Measurements from ENCODE around the gene NUP188. TPM values are rescaled to one million over a fixed set of nuclear protein-coding genes. Genes with fewer than 3 reads are reported as not detected.
A peak's percentile ranks its signal among the peaks of the same experiment; 100 is the strongest.

Gene NUP188
- total and polyA plus RNA-seq, 4 donors: 6.9 to 34.7 (median 19.2) TPM

DNA sequence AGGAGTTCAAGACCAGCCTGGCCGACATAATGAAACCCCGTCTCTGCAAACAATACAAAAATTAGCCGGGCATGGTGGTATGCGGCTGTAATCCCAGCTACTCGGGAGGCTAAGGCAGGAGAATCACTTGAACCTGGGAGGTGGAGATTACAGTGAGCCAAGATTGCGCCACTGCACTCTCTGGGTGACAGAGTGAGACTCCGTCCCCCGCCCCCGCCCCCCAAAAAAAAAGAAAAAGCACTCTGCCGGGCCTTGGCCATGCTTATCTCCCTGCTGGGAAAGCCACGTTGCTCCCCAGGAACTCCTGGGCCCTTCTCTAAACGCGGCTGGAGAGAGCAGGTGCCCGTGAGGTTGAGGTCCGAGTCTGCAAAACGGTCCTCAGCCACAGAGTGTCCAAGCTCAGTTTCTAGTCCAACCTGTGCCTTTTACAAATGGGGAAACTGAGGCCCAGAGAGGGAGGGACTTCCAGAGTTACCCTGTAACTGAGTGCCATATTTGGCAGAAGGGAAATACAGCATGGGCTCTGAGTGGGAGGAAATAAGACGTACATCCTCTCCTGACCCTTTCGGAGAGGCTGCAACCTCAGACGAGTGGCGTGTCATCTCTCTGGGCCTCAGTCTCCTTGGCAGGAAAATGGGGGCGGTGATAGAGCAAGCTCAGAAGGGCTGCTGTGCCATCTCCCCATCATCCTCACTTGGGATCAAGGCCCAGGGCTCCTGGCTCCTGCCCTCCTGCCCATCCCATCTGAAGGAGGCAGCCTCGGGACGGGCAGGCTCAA lies 33.3 kb upstream of the NUP188 start:
- peaks cover 4 to 15% (median 11%) of the 10 kb centered on the region in 4 donors for H3K36me3 ChIP-seq (ENCODE audit: control insufficient read depth in 4 of 4, insufficient read depth in 3 of 4, low read depth in 1 of 4, low read length in 3 of 4)
- H3K4me3 ChIP-seq (ENCODE audit: low read depth in 1 of 3, low read length in 3 of 3): no peak overlapping the region
- no peak for DNase-seq (ENCODE audit: low spot score)
- TF ChIP-seq TAF1 (conservative IDR thresholded peaks at IDR 0.05) (no peak), EGR1 (IDR thresholded peaks at IDR 0.05; ENCODE audit: low read depth in 2 of 2) (no peak), RAD21 (IDR thresholded peaks at IDR 0.05) (no peak), RXRA (IDR thresholded peaks at IDR 0.05) (no peak)
- TF ChIP-seq, protein P1, sequence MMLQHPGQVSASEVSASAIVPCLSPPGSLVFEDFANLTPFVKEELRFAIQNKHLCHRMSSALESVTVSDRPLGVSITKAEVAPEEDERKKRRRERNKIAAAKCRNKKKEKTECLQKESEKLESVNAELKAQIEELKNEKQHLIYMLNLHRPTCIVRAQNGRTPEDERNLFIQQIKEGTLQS (IDR thresholded peaks at IDR 0.05): no peak
- 54% methylated on average over 23 of the region's 23 CpGs for WGBS
- no peak overlapping the region for H3K9ac ChIP-seq (ENCODE audit: low read depth in 1 of 2, low read length in 2 of 2)
- peak overlapping the region; percentile 32 to 34 for H3K27ac ChIP-seq (ENCODE audit: low read depth in 1 of 2, low read length in 2 of 2)
- no peaks in the 10 kb centered on the region for H3K9me3 ChIP-seq (ENCODE audit: control insufficient read depth in 4 of 4, low read length in 3 of 4)
- H3K4me1 ChIP-seq (ENCODE audit: control insufficient read depth in 4 of 4, insufficient read depth in 4 of 4, low read length in 3 of 4): peaks cover 10 to 58% (median 37%) of the 10 kb centered on the region in 4 donors
- H3K27me3 ChIP-seq (ENCODE audit: control insufficient read depth in 4 of 4, insufficient read depth in 4 of 4, low read length in 3 of 4): no peaks in the 10 kb centered on the region

- DNase-seq (ENCODE audit: low spot score): no peak
- peaks cover 10 to 69% (median 46%) of the 10 kb centered on the region in 4 donors for H3K4me1 ChIP-seq (ENCODE audit: control insufficient read depth in 4 of 4, insufficient read depth in 4 of 4, low read length in 3 of 4)
- WGBS: 28% methylated on average over 18 of the region's 18 CpGs
- peak overlapping the region; percentile 88 to 94 for H3K9ac ChIP-seq (ENCODE audit: low read depth in 1 of 2, low read length in 2 of 2)
- no peaks in the 10 kb centered on the region for H3K9me3 ChIP-seq (ENCODE audit: control insufficient read depth in 4 of 4, low read length in 3 of 4)
- peak overlapping the region; percentile 63 to 95 (median 66) for H3K4me3 ChIP-seq (ENCODE audit: low read depth in 1 of 3, low read length in 3 of 3)
- H3K36me3 ChIP-seq (ENCODE audit: control insufficient read depth in 4 of 4, insufficient read depth in 3 of 4, low read depth in 1 of 4, low read length in 3 of 4): peaks cover 3 to 8% (median 5%) of the 10 kb centered on the region in 4 donors
- TF ChIP-seq MAX (IDR thresholded peaks at IDR 0.05) (no peak), NR2F2 (IDR thresholded peaks at IDR 0.05) (no peak)
- H3K27me3 ChIP-seq (ENCODE audit: control insufficient read depth in 4 of 4, insufficient read depth in 4 of 4, low read length in 3 of 4): no peaks in the 10 kb centered on the region
- H3K27ac ChIP-seq (ENCODE audit: low read depth in 1 of 2, low read length in 2 of 2): peak overlapping the region; percentile 84 to 95
These were observed 31.3 kb upstream of the NUP188 start for GRCh38 chr9:128916204-128916603.

DNA sequence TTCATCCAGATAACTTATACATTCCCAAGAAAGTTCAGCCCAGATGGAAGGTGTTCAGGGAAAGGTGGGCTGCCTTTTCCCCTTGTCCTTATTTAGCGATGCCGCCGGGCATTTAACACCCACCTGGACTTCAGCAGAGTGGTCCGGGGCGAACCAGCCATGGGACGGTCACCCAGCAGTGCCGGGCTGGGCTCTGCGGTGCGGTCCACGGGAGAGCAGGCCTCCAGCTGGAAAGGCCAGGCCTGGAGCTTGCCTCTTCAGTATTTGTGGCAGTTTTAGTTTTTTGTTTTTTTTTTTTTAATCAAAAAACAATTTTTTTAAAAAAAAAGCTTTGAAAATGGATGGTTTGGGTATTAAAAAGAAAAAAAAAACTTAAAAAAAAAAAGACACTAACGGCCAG lies 30.8 kb upstream of the NUP188 start:
- Histone ChIP-seq H3K27ac (ENCODE audit: low read depth in 1 of 2, low read length in 2 of 2) (peak overlapping the region; percentile 84 to 95), H3K36me3 (ENCODE audit: control insufficient read depth in 4 of 4, insufficient read depth in 3 of 4, low read depth in 1 of 4, low read length in 3 of 4) (peaks cover 3 to 8% (median 5%) of the 10 kb centered on the region in 4 donors), H3K27me3 (ENCODE audit: control insufficient read depth in 4 of 4, insufficient read depth in 4 of 4, low read length in 3 of 4) (no peaks in the 10 kb centered on the region), H3K9ac (ENCODE audit: low read depth in 1 of 2, low read length in 2 of 2) (peak overlapping the region; percentile 88 to 94), H3K9me3 (ENCODE audit: control insufficient read depth in 4 of 4, low read length in 3 of 4) (no peaks in the 10 kb centered on the region), H3K4me3 (ENCODE audit: low read depth in 1 of 3, low read length in 3 of 3) (peak overlapping the region; percentile 63 to 95 (median 66)), H3K4me1 (ENCODE audit: control insufficient read depth in 4 of 4, insufficient read depth in 4 of 4, low read length in 3 of 4) (peaks cover 10 to 70% (median 50%) of the 10 kb centered on the region in 4 donors)
- WGBS: 41% methylated on average over 11 of the region's 11 CpGs
- TF ChIP-seq NR2F2 (IDR thresholded peaks at IDR 0.05): no peak
- no peak for TF ChIP-seq GABPA (IDR thresholded peaks at IDR 0.05 in 1 of 2, conservative IDR thresholded peaks at IDR 0.05 in 1 of 2)
- no peak for TF ChIP-seq REST (IDR thresholded peaks at IDR 0.05)
- TF ChIP-seq, protein P2, sequence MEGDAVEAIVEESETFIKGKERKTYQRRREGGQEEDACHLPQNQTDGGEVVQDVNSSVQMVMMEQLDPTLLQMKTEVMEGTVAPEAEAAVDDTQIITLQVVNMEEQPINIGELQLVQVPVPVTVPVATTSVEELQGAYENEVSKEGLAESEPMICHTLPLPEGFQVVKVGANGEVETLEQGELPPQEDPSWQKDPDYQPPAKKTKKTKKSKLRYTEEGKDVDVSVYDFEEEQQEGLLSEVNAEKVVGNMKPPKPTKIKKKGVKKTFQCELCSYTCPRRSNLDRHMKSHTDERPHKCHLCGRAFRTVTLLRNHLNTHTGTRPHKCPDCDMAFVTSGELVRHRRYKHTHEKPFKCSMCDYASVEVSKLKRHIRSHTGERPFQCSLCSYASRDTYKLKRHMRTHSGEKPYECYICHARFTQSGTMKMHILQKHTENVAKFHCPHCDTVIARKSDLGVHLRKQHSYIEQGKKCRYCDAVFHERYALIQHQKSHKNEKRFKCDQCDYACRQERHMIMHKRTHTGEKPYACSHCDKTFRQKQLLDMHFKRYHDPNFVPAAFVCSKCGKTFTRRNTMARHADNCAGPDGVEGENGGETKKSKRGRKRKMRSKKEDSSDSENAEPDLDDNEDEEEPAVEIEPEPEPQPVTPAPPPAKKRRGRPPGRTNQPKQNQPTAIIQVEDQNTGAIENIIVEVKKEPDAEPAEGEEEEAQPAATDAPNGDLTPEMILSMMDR (IDR thresholded peaks at IDR 0.05; ENCODE audit: low read depth, low read length, missing input control): no peak
- TF ChIP-seq, protein P1 (IDR thresholded peaks at IDR 0.05): no peak
- DNase-seq (ENCODE audit: low spot score): no peak

Measured in liver (tissue), 9 donors.